Measurements from ENCODE around the gene ATG3. TPM values are rescaled to one million over a fixed set of nuclear protein-coding genes. Genes with fewer than 3 reads are reported as not detected.
A peak's percentile ranks its signal among the peaks of the same experiment; 100 is the strongest.

ATG3 gene
- total RNA-seq, 2 experiments from 2014 or later, result 84.6 to 109 TPM

- peak; percentile 75 for DNase-seq (ENCODE audit: low spot score)
- H3K4me2 ChIP-seq (ENCODE audit: low read length), result peak overlapping the region; percentile 70
- H4K20me1 ChIP-seq (ENCODE audit: insufficient read depth, low read length), result peaks cover 18% of the 10 kb centered on the region; the same call in 1 of the 2 replicates
- ChIA-PET POLR2A (interaction anchor here (0.5 to 1.4 kb wide), 13 partner anchors 8 to 501 kb away, joined by 3 to 6 read pairs (median 4); partner anchors contain the start of gene SLC9C1), CTCF (ENCODE audit: unreplicated experiment) (interaction anchor here (1.0 to 1.4 kb wide), 3 partner anchors 267 to 449 kb away, joined by 3 read pairs; partner anchors contain the start of gene SLC9C1)
- no peak for TF ChIP-seq EZH2phosphoT487 (IDR thresholded peaks at IDR 0.05; ENCODE audit: borderline replicate concordance, low read depth, low read length)
- TF ChIP-seq CTCF (conservative IDR thresholded peaks at IDR 0.05; ENCODE audit: low read length), result no peak
- H3K27ac ChIP-seq (ENCODE audit: low read depth, low read length, poor library complexity, severe bottlenecking), result peak overlapping the region; percentile 80
- peaks cover 28% of the 10 kb centered on the region for H3K4me1 ChIP-seq (ENCODE audit: insufficient read depth, low read length, poor library complexity, severe bottlenecking)
- H3K9me2 ChIP-seq (ENCODE audit: insufficient read depth, low read length), result no peaks in the 10 kb centered on the region
- no TSS peak for BruUV-seq (replicated peaks)
- peak overlapping the region; percentile 43; the same call in 1 of the 2 replicates for H2AFZ ChIP-seq (ENCODE audit: low read length)
- intact Hi-C loops (cut with micrococcal nuclease; ENCODE audit: unreplicated experiment), result loop anchor here (5.0 kb wide), 3 partner anchors 424 to 456 kb away; a partner anchor contains a TSS
- peaks cover 47% of the 10 kb centered on the region for H3K36me3 ChIP-seq (ENCODE audit: insufficient read depth, low read length)
- peak overlapping the region; percentile 95 for H3K4me3 ChIP-seq (ENCODE audit: low read depth, low read length, poor library complexity, severe bottlenecking)
- peaks cover 66% of the 10 kb centered on the region for H3K79me2 ChIP-seq (ENCODE audit: insufficient read depth, low read depth, low read length)
- H3K9me3 ChIP-seq (ENCODE audit: low read length), result 0 out of 2 replicates have a peak, but pooled peaks cover 9% of the 10 kb centered on the region
Measured at GRCh38 chr3:112560721-112561483, 860 bp downstream of the ATG3 start.

GRCh38 chr3:112560307-112560706 lies 1.5 kb downstream of the ATG3 start:
- Histone ChIP-seq H3K4me3 (ENCODE audit: low read depth, low read length, poor library complexity, severe bottlenecking) (peak overlapping the region; percentile 95), H3K4me2 (ENCODE audit: low read length) (peak overlapping the region; percentile 70), H3K9me2 (ENCODE audit: insufficient read depth, low read length) (no peaks in the 10 kb centered on the region), H3K27ac (ENCODE audit: low read depth, low read length, poor library complexity, severe bottlenecking) (peak overlapping the region; percentile 80), H3K36me3 (ENCODE audit: insufficient read depth, low read length) (peaks cover 47% of the 10 kb centered on the region), H3K4me1 (ENCODE audit: insufficient read depth, low read length, poor library complexity, severe bottlenecking) (peaks cover 28% of the 10 kb centered on the region), H4K20me1 (ENCODE audit: insufficient read depth, low read length) (peaks cover 18% of the 10 kb centered on the region; the same call in 1 of the 2 replicates), H3K9me3 (ENCODE audit: low read length) (0 out of 2 replicates have a peak, but pooled peaks cover 9% of the 10 kb centered on the region), H3K79me2 (ENCODE audit: insufficient read depth, low read depth, low read length) (peaks cover 72% of the 10 kb centered on the region), H2AFZ (ENCODE audit: low read length) (no peak overlapping the region)
- POLR2A ChIA-PET, result interaction anchor here (0.5 to 1.3 kb wide), 11 partner anchors 9 to 502 kb away, joined by 3 to 6 read pairs (median 4); partner anchors contain the start of gene SLC9C1
- peak; percentile 31 for DNase-seq (ENCODE audit: low spot score)
- no TSS peak for BruUV-seq (replicated peaks)
- TF ChIP-seq EZH2phosphoT487 (IDR thresholded peaks at IDR 0.05; ENCODE audit: borderline replicate concordance, low read depth, low read length) (no peak), CTCF (conservative IDR thresholded peaks at IDR 0.05; ENCODE audit: low read length) (no peak)
- CTCF ChIA-PET (ENCODE audit: unreplicated experiment), result interaction anchor here (1.0 kb wide), 1 partner anchor 267 kb away, joined by 3 read pairs; no protein-coding TSS in a partner anchor
- intact Hi-C loops (cut with micrococcal nuclease; ENCODE audit: unreplicated experiment), result loop anchor here (5.0 kb wide), 3 partner anchors 423 to 457 kb away; a partner anchor contains a TSS
